Liver (tissue), 3 donors: ENCODE results near the gene POLD2.

Experiments used
- ATF3 ChIP-seq: IDR thresholded peaks from 2 replicates; pipeline ENCODE4 v1.6.1; 2016; ENCODE audit warnings: antibody characterized with exemption
- EGR1 ChIP-seq, 2 donors: IDR thresholded peaks; 2 replicates each; pipeline ENCODE4 v1.6.1; 2016 to 2018; ENCODE audit warnings: antibody characterized with exemption in 2 of 2, low read depth in 2 of 2
- GABPA ChIP-seq, 2 donors: IDR thresholded peaks in 1 of 2; conservative IDR thresholded peaks in 1 of 2; 2 replicates each; pipeline ENCODE4 v1.6.1; 2016; ENCODE audit warnings: antibody characterized with exemption in 2 of 2, mild to moderate bottlenecking in 1 of 2, moderate library complexity in 1 of 2
- HNF4G ChIP-seq: IDR thresholded peaks from 2 replicates; pipeline ENCODE4 v1.6.1; 2016; ENCODE audit warnings: antibody characterized with exemption
- JUND ChIP-seq, 2 donors: IDR thresholded peaks; 2 replicates each; pipeline ENCODE4 v1.6.1; 2016; ENCODE audit warnings: antibody characterized with exemption in 2 of 2
- RAD21 ChIP-seq, 2 donors: IDR thresholded peaks; 2 replicates each; pipeline ENCODE4 v1.6.1; 2016; ENCODE audit warnings: antibody characterized with exemption in 2 of 2, mild to moderate bottlenecking in 2 of 2
- REST ChIP-seq: IDR thresholded peaks from 2 replicates; pipeline ENCODE4 v1.6.1; 2016; ENCODE audit warnings: antibody characterized with exemption, mild to moderate bottlenecking
- RXRA ChIP-seq, 2 donors: IDR thresholded peaks; 2 replicates each; pipeline ENCODE4 v1.6.1; 2017 to 2018; ENCODE audit warnings: antibody characterized with exemption in 2 of 2, mild to moderate bottlenecking in 1 of 2
- ZBTB33 ChIP-seq: IDR thresholded peaks from 2 replicates; pipeline ENCODE4 v1.6.1; 2016; ENCODE audit warnings: antibody characterized with exemption
- TF ChIP-seq, protein P1 (sequence below): fragments of 150-350 bp; IDR thresholded peaks from 2 replicates; pipeline ENCODE4 v1.5.1; 2017; ENCODE audit warnings: improper control_type of control experiment, low read depth, low read length; ENCODE audit not compliant: missing input control
- TF ChIP-seq, protein P2 (sequence below): IDR thresholded peaks from 2 replicates; pipeline ENCODE4 v1.6.1; 2016; ENCODE audit warnings: antibody characterized with exemption
- donor health status: healthy.
- donor health status: healthy.

GRCh38 chr7:44078521-44078920, 44.8 kb downstream of the POLD2 start:
- TF ChIP-seq, protein P1, sequence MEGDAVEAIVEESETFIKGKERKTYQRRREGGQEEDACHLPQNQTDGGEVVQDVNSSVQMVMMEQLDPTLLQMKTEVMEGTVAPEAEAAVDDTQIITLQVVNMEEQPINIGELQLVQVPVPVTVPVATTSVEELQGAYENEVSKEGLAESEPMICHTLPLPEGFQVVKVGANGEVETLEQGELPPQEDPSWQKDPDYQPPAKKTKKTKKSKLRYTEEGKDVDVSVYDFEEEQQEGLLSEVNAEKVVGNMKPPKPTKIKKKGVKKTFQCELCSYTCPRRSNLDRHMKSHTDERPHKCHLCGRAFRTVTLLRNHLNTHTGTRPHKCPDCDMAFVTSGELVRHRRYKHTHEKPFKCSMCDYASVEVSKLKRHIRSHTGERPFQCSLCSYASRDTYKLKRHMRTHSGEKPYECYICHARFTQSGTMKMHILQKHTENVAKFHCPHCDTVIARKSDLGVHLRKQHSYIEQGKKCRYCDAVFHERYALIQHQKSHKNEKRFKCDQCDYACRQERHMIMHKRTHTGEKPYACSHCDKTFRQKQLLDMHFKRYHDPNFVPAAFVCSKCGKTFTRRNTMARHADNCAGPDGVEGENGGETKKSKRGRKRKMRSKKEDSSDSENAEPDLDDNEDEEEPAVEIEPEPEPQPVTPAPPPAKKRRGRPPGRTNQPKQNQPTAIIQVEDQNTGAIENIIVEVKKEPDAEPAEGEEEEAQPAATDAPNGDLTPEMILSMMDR = no peak
- TF ChIP-seq, protein P2, sequence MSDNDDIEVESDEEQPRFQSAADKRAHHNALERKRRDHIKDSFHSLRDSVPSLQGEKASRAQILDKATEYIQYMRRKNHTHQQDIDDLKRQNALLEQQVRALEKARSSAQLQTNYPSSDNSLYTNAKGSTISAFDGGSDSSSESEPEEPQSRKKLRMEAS = no peak
- TF ChIP-seq REST (no peak), RXRA (IDR thresholded peaks at IDR 0.05) (no peak), JUND (IDR thresholded peaks at IDR 0.05) (no peak), EGR1 (IDR thresholded peaks at IDR 0.05; ENCODE audit: low read depth in 2 of 2) (no peak), ATF3 (no peak), HNF4G (no peak), ZBTB33 (no peak), GABPA (IDR thresholded peaks at IDR 0.05 in 1 of 2, conservative IDR thresholded peaks at IDR 0.05 in 1 of 2) (no peak), RAD21 (IDR thresholded peaks at IDR 0.05) (no peak)
